GM18909 (cell line): Measurements from ENCODE around the gene KIF25.
"Not testable (repeated sequence)": the region's sequence is repeated elsewhere in the genome, so short reads cannot be mapped to it uniquely, and the experiment has no call there.

Experiments
- ATAC-seq: cut with Tn5 transposase; IDR thresholded peaks from one replicate; pipeline ENCODE4 v1.9.1; 2021; ENCODE audit warnings: mild to moderate bottlenecking; ENCODE audit not compliant: unreplicated experiment, poor library complexity

The KIF25 gene

DNA sequence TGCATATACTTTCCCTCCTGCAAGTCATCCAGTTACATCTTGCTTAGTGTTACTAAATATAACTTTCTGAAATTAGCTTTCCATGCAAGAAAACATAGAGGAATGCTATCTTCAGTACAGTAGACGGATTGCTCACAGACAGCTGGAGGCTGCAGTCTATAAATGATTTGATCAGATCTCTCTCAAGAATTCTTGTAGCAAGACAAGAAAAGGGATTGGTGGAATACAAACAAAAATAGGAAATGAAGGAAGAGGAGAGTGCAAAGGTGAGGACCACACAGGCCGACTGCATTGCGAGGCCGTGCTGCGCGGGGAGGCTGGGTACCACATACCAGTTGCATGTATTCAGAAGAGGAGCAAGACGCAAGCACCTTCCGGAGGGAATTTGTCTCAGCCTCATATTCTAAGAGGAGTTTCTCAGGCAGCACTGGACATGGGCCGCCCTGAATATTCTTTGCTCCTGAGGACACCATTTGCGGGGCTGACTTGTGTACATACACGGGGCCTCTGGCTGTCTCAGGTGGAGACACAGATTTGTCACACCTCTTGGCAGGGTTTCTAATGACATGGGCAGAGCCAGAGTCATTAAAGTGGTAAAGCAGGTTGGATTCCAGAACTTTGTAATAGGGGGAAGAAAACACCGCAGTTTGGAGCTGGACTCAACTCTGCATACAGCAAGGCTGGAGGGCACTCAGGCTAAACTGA lies 22.7 kb upstream of the KIF25 start:
- no peak for ATAC-seq

DNA sequence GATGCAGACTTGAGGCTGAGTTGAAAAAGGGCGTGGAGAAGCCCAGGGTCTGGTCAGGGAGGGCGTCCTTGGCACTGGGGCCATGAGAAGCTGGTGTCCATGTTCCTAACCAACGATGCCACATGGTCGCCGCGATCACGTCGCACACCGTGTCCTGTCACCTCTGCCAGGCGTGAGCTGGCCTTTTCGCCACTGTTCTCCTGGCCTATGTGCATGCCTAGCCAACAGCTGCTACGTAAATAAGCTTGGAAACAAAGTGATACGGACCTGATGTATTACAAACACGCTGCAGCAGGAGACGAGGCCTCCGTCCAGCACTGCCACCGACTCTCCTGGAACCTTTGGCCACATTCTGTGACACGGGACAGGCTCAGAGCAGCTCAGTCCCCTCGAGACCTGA lies 22.0 kb upstream of the KIF25 start:
- no peak for ATAC-seq

DNA sequence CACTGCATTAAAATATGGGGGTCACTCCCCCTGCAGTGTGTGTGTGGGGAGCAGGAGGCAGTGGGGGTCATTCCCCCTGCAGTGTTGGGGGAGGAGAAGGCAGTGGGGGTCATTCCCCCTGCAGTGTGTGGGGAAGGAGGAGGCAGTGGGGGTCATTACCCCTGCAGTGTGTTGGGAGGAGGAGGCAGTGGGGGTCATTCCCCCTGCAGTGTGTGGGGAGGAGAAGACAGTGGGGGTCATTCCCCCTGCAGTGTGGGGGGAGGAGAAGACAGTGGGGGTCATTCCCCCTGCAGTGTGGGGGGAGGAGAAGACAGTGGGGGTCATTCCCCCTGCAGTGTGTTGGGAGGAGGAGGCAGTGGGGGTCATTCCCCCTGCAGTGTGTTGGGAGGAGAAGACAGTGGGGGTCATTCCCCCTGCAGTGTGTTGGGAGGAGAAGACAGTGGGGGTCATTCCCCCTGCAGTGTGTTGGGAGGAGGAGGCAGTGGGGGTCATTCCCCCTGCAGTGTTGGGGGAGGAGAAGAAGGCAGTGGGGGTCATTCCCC lies 21.3 kb upstream of the KIF25 start:
- not testable (repeated sequence) for ATAC-seq

DNA sequence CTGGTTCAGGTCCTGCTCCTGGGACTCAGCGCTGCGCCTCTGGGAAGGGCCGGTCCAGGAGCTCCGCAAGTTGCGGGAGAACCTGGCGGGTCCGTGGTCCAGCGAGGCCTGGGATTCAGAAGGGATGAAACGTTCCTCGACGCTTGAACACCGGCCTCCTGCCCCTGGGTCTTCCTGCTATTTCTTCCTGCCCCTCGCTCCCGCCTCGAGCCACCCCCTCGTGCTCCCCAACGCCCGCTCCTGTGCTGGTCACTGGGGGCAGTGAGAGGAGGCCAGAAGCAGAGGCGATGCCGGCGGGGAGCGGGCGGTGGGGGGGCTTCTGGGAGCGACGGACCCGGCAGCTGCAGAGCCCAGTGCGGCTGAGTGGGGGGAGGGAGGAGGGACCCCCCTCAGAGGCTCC lies 20.8 kb upstream of the KIF25 start:
- no peak for ATAC-seq

DNA sequence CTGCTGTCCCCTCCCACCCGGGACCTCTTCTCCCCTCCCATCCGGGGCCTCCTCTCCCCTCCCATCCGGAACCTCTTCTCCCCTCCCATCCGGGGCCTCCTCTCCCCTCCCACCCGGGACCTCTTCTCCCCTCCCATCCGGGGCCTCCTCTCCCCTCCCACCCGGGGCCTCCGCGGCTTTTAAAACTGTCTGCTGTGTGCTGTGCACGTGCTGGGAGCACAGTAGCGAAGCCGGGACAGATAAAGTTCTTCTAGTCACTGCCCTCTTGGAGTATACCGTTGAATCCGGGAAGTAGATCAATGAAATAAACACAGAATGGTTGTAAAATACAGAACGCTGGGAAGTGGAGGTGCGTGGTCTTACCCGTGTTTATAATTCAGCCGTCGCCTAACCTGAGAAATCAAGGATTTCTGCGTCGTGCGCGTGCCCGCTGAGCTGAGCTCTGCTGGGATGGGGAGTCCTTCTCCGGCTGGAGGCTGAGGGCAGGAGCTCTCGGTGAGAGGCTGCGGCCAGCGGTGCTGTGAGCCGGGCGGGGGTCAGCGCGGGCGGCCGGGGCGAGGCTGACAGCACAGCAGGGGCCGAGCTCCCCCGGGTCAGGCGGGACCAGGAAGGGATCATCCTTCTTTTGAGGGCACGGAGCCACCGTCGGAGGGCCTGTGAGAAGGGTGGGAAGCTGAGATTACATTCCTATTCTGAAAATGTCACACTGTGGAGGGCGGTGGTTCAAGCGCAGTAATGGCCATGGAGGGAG lies 19.6 kb upstream of the KIF25 start:
- ATAC-seq, result no peak

DNA sequence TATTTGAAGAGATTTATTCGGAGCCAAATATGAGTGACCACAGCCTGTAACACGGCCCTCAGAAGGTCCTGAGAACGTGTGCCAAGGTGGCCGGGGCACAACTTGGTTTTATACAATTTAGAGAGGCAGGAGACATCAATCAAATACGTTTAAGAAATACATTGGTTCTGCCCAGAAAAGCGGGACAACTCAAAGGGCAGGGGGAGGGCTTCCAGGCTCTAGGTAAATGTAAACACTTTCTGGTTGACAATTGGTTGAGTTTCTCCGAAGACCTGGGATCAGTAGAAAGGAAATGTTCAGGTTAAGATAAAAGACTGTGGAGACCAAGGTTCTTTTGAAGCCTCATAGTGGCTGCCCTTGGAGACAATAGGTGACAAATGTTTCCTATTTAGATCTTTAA lies 18.9 kb upstream of the KIF25 start:
- ATAC-seq, result no peak

DNA sequence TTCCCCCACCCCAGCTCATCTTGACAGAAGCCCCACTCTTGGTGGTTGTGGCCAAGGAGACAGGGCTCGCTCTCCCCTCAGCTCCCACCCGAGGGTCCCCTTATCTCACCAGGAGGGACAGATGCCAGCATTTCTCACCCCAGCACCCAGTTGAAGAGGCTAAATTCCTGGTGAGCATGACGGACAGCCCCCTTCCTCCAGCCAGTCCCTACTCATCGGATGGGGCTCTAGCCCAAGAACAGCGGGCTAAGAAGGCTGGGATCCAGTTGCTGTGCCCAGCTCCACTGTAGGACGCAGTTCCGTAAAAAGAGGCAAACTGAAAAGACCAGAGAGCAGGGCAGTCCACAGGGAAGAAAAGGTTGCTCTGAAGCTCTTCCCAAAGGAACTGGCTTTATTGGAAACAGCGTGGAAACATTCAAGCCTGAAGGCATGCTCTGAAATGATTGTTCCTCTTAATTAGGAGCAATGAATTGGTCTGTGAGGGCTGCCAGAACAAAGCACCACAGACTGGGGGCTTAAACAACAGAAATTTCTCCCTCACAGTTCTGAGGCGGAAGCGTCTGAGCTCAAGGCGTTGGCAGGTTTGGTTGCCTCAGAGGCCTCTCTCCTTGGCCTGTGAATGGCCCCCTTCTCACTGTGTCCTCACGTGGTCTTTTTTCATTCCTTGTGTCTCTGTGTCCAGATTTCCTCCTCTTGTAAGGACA lies 17.9 kb upstream of the KIF25 start:
- ATAC-seq, result no peak

DNA sequence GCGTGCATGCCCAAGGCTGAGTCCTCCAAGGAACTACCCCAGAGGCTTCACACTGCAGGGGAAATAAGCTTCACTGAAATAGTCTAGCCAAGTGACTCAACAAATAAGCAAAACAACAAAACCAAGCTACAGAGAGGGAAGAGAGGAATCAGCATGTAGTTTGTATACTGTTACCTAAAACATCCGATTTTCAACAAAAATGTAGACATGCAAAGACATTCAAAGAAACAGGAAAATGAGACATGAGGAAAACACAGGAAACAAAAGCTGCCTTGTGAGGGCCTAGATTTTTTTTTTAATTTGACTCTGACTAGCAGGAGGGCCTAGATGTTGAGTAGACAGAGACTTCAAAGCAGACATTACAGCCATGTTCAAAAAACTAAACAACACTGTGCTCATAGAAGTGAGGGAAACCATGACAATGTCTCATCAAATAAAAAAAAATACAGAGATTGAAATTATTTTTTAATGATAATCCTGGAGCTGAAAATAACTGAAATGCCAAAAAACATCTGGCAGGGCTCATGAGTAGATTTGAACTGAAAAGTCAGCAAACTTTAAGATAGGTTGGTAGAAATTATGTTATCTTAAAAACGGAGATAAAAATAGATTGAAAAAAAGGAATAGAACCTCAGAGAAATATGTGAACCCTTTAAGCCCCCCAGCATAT lies 16.4 kb upstream of the KIF25 start:
- no peak for ATAC-seq

DNA sequence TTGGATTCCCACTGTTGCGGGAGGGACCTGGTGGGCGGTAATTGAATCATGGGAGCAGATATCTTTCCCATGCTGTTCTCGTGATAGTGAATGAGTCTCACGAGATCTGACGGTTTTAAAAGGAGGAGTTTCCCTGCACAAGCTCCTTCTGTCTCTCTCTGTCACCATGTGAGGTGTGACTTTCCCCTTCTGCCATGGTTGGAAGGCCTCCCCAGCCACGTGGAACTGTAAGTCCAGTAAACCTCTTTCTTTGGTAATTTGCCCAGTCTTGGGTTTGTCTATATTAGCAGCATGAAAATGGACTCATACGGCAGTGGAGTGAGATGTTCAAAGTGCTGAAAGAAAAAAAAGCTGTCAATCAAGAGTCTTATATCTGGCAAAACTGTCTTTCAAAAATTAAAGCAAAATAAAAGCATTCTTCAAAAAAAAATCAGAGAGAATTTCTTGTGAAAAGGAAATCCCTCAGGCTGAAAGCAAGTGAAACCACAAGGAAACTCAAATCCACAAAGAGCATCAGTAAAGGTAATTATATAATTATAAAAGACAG lies 15.5 kb upstream of the KIF25 start:
- ATAC-seq, result no peak

DNA sequence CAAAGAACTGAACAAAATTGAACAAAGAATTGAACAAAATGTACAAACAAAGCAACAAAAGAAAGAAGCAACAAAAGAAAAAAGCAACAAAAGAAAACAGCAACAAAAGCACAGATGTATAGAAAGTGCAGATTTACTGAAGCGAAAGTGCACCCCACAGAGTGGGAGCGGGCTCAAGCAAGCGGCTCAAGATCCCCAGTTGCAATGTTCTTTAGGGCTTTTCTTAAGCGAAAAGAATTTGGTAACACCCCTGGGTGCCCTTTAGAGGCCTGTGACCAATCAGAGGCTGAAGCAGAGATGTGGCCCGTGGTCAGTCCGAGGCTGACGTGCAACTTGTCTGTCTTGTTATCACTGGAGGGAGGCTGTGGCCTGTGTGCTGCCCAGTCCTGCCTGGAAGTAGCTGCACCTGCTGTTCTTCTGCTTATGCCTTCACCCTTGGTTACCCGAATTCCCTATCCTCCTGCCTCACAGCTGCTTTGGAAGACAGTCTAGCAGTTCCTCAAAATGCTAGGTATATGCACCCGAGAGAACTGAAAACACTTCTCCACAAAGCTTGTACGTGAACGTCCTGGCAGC lies 13.2 kb upstream of the KIF25 start:
- no peak for ATAC-seq

DNA sequence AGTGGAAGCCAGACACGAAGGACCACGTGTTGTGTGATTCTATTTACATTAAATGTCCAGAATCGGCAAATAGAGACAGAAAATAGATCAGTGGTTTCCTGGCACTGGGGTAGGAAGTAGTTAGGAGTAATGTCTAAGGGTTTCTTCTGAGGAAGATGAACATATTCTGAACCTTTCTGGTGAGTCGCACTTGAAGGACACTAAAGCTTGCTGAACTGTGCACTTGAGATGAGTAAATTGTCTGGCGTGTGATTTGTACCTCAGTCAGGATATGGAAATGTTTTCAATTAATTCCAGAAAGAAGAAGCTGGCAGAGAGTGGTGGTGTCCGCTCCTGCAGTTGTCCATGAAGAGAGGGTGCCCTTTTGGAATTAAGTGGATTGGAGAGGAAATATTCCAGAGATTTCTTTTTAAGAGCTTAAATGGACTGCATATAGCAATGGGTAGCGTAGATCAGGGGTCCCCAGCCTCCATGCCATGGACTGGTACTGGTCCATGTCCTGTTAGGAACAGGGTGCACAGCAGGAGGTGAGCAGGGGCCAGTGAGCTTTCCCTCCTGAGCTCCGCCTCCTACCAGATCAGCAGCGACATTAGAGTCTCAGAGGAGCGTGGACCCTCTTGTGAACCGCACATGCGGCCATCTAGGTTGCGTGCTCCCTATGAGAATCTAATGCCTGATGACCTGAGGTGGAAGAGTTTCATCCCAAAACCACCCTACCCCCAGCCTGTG lies 12.4 kb upstream of the KIF25 start:
- ATAC-seq, result no peak

DNA sequence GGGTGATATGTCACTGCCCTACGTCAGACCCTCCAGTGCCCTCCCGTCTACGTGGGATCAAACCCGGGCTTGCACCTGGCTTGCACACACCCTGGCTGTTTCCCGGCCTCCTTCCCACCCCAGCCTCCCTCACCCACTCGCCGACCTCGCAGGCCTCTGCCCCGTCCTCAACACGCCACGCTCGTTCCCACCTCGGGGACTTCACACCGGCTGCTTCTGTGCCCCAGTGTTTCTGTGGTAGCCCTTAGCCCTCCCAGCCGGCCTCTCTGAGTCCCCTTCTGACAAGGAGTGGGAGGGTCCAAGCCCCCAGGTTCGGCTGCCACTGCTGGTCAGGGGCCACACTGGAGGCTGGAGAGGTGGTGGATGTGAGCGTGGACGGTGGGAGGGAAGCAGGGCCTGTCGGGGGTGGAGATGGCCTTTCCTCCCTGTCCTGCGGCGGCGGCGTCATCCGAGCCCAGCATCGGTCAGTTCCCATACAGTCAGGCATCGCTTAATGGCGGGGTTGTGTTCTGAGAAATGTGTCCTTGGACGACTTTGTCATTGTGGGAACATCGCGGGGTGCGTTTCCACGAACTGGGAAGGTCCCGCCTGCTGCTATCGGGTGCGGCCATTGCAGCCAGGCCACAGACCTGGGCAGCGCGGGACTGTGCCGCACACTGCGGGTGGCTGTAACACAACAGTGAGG lies 11.4 kb upstream of the KIF25 start:
- no peak for ATAC-seq

DNA sequence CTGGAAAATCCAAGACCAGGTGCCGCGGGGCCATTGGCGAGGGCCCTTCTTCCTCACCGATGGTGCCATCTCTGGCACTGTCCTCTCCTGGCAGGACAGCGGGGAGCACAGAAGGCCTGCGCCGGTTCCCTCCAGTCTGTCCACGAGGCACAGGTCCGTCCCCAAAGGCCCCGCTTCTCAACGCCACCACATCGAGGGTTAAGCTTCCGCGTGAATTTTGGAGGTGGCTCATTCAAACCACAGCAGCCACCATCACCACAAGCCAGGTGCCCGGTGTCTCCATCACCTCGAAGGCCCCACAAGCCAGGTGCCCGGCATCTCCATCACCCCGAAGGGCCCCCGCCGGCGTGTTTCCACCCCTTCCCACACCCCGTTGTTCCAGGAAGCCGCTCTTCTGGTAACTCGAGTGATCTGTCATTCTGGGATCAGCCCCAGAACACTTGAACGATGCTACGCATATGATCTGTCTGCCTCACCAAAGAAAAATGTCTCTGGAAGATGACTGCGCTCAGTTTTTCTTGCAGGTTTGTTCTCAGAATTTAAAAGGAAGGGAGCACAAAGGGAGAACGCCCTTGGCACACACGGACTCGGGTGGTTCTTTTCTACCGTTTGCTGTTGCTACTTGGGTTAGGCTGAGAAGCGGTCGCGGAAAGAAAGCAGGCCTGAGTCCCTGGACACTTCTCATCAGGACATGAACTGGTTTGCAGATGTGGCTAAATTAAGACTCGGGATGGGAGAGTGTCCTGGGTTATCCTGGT lies 9.9 kb upstream of the KIF25 start:
- no peak for ATAC-seq

DNA sequence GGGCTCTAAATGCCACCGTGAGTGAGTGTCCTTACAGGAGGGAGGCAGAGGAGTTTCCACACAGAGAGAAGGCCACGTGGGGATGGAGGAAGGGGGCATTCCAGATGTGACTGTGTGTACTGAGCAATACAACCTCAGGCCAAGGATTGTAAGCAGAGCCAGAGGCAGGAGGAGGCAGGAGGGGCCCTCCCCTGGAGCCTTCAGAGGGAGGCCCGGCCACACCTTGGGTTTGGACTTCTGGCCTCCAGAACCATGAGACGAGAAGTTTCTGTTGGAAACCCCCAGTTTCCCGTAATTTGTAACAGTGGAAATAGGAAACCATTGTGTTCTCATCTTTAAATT lies 9.3 kb upstream of the KIF25 start:
- ATAC-seq, result no peak

DNA sequence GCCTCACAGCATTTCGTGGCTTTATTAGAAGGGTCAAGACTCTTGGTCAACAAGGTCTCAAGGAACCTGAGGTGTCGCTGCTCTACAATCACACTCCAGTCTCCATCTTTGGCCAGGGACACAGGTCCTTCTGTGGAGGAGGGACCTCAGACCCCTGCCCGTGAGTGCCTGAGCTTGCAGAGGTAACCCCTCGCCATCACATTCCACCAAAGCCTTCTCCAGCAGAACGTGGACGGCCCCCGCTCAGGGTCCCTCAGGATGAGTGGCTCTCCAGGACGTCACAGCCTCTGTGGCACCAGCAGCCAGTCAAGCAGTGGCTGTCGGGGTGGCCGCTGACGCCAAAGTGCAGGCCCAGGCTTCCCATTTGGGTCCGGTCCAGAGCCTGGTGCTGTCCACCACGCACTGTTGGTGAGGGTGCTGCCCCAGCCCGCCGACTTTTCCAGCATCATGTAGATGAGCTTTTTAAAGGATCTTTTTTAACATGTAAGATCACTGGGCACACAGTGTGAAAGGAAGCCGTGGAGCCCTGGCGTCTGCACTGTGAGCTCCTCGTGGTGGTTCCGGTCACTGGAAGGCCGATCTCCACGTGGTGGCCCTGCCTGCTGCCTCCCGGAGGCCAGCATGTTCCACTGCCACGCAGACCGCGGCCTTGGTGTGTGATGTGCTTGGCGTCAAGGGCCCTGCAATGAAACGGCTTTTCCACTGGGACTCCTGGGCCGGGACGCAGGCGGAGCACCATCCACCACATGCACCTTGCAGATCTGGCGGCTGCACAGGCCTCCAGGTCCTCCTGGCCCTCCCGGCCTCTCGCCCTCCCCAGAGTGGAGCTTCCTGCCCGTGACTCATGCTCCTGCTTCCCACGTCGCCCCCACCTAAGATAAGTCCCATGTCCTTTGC lies 8.3 kb upstream of the KIF25 start:
- ATAC-seq, result no peak

DNA sequence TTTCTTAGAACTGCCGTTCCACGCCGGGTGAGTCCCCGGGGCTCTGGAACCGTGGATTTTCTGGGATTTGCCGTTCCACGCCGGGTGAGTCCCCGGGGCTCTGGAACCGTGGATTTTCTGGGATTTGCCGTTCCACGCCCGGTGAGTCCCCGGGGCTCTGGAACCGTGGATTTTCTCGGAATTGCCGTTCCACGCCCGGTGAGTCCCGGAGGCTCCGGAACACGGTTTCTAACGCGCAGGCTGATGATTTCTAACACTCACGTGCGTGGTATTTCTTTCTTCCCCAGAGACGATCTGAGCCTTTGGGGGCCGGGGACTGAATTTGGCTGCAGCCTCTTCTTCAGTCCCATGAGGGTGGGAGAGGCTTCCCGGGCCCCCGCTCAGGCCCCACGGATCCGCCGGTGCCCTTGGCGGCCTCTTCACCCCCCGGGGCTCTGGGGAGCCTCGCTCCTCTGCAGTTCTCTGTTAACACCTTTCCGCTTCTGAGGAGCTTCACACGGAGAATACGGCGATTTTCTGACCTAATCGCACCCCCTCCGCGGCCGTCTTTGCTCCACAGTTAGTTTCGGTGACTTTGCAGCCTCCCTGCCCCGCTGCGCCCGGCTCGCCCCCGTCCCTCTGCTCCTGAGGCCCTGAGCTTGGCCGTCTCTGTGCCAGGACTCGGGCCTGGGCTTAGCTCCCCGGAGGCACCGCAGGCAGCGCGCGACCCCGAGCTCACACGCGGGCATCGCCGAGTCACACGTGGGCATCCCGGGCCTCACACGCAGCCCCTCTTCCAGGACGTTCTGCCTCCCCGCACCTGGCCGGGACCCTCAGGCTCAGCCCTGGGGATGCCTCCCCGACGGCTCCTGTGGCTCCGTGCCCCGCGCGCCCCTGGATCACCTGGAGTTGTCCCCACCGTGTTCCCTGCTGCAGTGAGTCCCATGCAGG lies 7.2 kb upstream of the KIF25 start:
- no peak for ATAC-seq
